ENCODE data around the gene CCDC57.

DNA sequence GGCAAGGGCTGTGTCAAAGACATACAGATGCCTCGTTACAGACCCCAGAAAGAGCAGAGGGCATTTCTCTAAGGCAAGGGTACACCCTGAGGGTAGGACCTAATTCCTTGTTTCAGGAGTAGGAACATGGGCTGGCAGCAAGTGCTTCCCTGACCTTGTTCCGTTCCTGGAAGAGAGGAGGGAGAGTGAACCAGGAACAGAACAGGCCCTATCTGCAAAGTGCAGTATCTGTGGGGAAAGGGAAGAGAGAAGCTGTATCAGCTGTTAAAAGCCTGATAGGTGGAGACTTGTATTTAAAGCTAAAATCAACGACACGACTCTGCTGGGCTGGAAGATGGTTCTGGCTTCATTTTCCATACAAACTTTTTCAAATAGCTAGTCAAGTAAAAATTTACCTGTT, 88.5 kb downstream of the CCDC57 start:
- TF ChIP-seq EZH2phosphoT487 (IDR thresholded peaks at IDR 0.05; ENCODE audit: borderline replicate concordance, low read length) (no peak), EZH2 (IDR thresholded peaks at IDR 0.05; ENCODE audit: low read length, unreplicated experiment) (no peak)
- TF ChIP-seq, protein P1, sequence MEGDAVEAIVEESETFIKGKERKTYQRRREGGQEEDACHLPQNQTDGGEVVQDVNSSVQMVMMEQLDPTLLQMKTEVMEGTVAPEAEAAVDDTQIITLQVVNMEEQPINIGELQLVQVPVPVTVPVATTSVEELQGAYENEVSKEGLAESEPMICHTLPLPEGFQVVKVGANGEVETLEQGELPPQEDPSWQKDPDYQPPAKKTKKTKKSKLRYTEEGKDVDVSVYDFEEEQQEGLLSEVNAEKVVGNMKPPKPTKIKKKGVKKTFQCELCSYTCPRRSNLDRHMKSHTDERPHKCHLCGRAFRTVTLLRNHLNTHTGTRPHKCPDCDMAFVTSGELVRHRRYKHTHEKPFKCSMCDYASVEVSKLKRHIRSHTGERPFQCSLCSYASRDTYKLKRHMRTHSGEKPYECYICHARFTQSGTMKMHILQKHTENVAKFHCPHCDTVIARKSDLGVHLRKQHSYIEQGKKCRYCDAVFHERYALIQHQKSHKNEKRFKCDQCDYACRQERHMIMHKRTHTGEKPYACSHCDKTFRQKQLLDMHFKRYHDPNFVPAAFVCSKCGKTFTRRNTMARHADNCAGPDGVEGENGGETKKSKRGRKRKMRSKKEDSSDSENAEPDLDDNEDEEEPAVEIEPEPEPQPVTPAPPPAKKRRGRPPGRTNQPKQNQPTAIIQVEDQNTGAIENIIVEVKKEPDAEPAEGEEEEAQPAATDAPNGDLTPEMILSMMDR (conservative IDR thresholded peaks at IDR 0.05; ENCODE audit: low read depth, low read length): no peak
